Embryonic facial prominence (tissue), 1 donor: Measurements from ENCODE around the gene PDE4D.

Experiments
- DNase-seq: peaks from one replicate; pipeline ENCODE4 v3.0.0-alpha.2; 2016; ENCODE audit errors: extremely low spot score

PDE4D gene

DNA sequence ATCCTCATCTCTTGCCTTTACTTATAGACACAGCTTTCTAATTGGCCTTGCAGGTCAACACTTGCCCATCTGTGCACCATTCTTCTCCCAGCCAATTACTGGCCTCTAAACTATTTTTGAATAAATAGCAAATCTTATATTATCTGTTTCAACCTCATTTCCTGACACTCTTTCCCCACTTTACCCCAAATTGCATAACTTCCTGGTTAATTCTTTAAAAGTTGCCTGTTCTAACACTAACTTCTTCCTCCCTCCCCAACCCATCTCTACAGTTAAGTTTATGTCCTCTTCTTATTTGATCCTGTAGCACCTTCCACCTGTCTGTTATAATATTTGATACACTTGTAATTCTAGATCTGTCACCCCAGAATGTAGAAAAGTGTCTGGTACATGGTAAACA is 372.1 kb downstream of the PDE4D start:
- no peak for DNase-seq

DNA sequence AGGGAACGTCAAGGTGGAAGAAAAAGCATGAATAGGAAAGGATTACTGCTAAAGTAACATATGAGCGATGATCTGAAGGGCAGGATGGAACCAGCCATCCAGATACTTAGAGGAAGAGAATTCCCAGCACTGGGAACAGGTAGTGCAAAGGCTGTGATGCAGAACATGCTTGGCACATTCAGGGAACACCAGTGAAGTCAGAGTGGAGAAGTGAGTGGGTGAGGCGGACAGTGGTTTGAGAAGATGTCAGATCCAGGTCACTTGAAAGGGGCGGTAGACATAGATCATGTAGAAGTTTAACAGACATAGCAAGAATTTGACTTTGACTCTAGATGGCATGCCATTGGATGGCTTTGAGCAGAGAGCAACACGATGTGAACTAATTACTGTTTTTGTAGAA is 374.2 kb downstream of the PDE4D start:
- no peak for DNase-seq

DNA sequence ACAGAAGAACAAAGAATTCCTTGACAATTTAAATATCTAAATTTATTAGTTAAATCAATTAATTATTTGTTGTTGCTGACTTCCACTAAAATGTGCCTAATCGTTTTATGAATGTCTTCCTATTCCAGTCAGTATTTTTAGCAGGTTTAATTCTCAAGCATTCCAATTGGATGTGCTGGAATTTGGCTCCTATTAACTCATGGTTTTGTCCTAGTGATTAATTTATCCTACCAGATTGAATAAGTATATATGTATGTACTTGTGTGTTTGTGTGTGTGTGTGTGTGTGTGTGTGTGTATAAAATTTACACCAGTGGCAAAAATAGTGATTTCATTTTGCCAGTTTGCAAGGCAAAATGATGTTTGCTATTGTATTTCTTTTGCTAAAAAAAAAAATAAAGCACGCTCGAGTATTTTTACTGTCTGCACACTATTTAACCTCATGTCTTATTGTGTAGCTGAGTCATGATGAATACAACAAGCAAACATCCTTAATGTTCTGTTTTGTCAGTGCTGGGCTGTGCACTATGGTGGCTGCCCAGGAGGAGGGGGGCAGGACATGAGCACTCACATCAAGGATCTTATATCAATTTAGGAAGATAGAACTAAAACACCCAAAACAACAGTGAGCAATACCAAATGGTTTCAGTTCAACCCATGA is 375.5 kb downstream of the PDE4D start:
- DNase-seq: no peak

DNA sequence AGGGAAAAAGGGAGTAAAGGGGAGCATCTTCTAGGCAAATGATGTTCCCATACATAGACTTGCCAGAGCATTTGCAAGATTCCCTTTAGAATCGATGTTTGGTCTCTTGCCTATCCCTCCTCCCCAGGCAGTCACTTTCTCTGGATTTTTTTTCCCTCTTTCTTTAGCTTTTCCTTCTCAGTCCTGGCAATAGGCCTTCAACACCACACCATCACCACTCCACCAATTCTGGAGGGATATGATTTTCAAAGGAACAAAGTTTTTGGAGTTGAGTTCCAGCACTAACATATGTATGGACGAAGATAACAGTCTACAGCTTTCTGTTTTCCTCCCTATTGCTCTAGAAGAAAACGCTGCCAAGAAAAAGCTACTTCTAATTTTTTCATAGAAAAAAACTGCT is 377.4 kb downstream of the PDE4D start:
- no peak for DNase-seq

DNA sequence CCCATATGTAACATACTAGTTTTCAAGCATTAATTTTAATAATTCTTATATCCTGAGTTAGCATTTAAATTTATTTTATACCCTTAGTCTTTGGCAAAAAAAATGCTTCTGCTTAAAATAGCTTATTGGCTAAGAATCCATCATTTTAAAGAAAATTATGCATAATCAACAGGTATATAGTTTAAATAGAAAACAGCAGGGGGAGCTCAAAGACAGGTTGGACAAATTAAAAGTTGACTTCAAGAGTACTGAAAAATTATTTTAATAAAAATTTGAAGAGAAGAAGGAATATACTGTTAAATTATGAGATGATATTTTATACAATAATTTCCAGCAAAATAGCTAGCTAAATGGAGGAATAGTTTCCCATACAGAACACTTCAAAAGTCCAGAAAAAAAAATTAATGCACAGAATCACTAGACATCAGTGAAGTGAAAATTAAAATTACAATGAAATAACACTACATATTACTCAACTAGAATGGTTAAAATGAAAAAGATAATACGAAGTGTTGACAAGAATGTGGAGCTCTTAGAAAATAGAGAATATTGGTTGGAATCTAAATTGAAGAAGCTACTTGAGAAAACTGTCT is 387.1 kb downstream of the PDE4D start:
- peak; percentile 36 for DNase-seq

DNA sequence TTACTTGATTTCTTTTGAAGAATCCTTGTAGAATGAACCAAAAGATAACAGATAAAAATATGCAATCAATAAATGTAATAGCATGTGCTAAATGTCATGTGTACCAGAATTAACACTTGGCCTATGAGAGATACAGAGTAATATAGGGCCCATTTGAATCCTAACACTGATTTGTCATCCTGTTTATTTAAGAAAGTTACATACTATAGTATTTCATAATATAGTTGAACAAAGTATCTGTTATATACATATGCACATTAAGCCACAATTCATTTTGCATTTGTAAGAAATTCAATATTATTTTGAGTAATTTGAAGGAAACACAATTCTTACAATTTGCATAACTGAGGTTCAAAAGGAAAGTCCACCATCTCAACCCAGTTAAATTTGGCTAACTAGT is 389.5 kb downstream of the PDE4D start:
- no peak for DNase-seq

DNA sequence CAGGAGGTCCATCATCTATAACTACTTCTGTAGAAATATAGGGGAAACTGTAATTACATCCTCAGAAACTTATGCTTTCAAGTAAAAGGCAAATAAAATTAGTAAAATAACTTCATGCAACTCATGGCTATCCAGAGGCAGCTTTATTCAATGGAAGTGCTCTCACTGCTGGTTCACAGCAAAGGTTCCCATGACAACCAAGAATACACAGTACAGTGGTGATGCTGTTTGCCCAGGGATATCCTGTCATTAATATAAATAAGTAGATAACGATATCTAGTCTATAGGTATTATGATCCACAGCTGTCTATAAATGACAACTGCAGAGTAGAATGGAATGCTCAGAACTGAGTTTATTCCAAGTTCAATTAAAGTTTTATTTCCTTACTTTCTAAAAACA is 390.3 kb downstream of the PDE4D start:
- no peak for DNase-seq

DNA sequence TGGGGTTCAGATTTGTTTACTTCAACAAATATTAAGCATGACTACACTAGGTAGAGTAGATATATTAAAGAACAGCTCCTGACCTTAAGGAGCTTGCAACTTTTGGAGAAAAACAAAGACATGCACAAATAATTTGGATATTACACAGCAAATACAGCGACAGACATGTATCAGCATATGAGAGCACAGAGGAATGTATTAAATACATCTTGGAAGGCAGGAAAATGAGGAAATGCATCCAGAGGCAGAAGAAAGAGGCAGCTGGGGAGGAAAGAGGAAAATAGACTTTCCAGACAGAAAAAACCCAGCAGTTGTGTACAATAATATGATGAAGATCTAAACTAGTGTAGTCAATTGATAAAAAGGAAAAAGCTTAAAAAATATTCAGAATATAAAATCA is 392.2 kb downstream of the PDE4D start:
- DNase-seq: no peak

DNA sequence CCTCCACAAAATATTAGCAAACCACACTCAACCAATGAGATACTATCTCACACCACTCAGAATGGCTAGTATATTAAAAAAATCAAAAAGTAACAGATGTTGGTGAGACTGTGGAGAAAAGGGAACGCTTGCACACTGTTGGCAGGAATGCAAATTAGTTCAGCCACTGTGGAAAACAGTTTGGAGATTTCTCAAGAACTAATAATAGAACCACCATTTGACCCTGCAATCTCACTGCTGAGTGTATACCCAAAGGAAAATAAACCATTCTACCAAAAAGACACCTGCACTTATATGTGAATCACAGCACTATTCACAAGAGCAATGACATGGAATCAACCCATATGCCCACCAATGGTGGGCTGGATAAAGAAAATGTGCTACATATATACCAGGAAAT is 393.5 kb downstream of the PDE4D start:
- no peak for DNase-seq

DNA sequence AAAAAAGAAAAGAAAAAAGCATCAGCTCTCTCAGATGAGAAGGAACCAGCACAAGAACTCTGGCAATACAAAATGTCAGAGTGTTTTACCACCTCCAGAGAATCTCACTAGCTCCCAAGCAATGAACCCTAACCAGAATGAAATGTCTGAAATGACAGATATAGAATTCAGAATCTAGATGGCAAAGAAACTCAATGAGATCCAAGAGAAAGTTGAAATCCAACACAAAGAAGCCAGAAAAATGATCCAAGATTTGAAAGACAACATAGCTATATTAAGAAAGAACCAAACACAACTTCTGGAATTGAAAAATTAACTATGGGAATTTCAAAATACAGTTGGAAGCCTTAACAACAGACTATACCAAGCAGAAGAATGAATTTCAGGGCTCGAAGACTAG is 396.3 kb downstream of the PDE4D start:
- DNase-seq: no peak

DNA sequence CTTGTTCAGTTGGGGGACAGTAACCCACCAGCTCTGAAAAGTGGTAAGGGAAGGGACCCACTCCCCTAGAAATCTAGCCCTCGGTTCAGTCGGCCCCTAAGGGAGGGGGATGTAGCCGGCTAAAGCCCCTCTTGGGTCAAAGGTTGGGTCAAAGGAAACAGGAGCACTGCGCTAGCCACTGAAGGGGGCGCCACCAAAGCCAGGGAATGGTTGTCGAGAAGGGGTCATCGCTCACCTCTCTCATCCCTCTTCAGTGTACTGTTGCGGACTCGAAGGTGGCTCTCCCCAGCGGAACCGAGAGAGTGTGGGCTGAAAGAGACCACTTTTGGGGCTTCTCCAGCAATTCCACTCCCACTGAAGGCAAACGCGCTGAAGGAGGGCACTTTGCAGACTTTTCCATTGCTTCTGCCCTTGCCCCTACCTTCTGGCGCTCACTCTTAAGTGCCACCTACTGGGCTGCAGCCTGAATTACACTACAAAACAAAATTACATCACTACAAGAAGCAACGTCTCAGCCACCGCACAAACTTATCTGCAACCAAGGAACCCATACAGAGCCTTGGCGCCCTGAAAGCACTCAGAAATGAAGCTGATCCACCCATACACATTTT is 396.9 kb downstream of the PDE4D start:
- no peak for DNase-seq

DNA sequence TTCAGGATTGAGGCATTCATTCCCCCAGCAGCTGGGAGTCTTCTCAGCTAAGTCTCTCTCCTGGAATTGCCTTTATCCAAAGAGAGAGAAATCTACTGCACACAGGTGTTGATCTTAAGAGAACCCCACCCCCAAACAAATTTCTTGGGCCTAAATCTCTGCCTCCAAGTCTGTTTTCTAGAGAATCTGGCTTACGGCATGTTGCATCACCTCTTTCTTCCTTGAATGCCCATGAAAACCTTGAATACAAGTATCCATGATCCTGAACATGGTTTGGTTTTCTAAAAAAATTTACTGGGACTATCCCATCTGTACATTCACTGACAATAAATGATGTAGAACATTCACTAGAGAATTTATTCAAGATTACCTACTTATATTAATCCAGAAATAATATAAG is 401.6 kb downstream of the PDE4D start:
- DNase-seq: no peak

DNA sequence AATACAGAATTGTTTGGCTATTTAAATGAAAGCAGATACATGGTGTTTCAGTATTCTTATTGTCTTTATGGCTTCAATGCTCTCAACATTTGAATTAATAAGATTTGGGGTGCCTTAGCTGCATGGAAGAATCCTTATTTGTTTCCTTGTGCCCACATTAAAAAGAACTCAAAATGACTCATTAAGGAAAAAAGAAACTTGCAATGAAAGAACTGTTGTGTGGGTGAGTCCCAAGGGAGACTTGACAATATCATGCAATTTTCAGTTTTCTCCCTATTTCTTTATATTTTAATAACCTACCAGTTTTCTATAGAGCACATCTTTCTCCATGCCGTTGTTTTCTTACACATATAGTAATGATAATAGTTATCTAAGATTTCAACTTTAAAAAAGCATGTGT is 404.0 kb downstream of the PDE4D start:
- DNase-seq: no peak

DNA sequence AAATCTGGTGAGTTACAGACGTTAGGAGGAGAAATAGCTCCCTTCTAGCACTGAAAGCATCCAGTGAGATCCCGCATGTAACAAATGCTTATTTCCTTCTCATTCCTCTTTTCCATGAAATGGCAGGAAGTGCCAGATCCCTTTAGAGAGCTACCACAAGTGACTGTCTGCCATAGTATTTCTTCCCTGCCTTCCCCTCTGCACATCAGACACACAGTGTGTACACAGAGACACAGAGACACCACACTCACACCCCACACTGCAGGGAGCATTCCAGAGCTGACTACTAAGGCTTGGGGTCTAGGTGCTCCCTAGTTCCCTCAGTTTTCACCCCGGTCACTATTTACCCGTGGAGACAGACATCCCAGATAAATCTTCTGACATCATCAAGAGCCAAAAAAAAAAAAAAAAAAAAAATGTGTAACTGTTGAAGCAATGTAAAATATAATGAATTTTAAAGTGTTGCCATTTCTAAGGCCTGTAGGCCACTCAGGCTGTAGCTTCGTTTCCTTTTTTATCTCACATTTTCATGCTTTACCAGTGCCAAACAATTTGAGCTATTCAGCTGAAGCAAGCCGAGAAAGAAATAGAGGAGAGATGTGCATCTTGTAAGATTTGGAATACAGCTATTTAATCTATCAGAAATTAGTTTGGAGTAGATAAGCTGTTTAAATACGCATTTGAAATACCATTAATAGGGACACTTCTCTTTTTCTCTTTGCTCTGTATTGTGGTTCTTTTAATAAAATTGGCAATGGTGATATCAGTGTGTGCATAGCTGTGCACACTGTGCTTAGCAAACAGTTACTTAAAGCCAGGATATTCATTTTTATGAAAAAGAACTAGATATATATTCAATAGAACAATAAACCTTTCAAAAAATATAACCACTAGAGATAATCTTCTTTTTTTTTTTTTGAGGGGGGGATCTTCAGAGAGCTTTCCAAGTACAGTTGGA is 405.5 kb downstream of the PDE4D start:
- no peak for DNase-seq

DNA sequence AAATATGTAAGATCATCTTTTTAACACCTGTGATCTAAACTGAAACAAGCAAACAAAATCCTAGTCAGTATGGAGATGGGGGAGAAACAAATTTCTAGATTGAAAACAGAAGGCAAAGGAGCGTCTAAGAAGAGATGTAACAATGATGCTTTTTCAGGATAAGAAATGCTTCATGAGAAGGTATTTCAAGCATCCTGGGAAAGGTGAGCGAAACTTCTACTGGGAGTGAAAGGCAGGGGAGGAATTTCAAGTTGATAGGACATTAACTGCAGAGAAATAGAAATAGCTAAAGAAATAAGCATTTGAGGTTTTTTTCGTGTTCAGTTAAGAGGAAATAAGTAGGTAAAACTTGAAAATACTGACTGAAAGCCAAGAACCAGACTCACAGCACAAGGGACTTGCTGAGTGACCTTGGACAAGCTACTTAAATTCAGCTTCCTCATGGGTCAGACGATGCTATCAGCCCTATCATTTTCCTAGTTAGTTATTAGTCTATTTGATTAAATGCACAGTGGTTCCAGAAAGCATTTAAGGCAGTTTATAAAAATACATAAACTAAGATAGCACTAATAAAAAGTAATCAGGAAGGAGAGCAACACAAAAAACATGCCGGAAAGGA is 406.3 kb downstream of the PDE4D start:
- DNase-seq: no peak

DNA sequence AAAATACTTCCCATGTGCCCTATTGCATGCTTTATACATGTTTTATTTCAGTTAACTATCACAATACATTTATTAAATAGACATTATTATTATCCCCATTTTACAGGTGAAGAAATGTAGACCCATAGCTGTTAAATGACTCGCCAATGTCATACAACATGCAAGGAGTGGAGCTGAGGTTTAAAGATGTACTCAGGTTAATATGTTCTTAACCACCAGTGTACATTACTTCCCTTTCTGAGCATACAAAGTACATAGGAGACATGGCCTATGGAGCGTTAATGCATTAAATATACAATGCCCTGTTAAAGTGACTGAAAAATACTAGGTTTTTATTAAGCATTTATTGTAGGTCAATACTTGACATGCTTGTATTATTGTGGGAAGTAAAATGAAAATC is 407.0 kb downstream of the PDE4D start:
- no peak for DNase-seq

DNA sequence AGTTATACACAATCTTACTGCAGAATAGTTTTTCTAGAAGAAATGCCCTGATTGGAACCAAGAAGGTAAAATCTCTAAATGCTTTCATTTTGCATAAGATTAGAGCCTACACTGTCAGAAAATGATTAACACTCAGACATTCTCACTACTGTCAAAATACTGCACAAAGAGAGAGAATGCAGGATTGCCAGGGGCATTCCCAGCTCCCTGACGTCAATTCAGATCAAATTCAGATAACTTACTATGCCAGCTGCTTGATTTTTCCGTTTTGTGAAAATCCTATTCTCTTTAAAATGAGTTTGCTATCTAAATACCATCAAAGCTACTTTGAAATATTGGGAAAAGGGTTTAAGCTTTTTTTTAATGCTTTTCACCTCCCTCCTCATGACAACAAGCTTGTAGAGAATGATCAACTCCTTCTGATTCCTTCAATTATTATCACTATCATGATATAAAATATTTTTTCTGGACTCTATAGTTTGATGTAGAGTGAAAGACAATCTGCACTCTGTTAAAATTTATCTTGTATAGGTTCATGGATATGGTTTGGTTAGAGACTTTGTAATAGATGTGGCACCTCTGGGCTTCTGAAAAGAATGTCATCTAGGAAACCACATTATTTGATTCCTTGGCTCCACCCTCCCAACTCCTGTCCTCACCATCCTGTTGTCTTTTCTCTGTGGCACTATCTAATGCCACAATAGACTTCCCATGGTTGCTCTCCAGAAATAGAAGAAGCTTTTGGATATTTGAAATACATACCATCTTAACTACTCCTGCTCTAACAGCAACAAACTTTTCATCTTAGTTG is 407.7 kb downstream of the PDE4D start:
- DNase-seq: peak; percentile 23

DNA sequence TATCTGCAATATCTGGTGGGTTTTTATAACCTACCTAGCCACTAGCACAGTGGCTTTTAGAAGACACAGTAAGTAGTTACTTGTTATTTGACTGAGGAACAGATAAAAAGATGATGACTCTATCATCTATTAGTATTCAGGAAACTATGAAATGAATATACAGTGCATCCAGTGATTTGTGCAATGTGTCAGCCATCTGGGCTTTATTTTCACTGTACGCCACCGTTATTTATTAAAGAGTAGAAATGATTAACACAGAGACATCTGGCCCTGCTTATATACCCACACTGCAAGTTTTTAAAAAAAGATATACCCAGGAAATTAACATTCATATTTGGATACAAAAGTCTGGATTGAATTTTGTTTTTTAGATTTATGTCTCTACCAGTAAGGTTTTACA is 408.4 kb downstream of the PDE4D start:
- no peak for DNase-seq

DNA sequence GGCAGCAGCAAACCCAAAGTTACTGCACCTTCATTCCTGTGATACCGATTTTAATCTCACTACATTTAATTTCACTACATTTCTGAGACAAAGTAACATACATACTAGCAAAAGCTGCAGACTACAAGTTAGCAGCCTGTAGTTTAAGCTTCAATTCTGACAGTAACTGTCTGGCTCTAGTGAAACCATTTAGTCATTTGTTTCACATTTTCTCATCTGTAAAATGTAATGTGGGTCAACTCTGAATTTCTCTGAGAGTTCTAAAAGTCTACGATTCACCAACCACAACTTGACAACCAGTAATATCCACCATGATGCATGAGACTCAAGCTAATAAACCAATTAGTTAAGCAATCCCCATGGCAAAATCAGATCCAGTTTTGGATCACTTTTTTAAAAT is 408.9 kb downstream of the PDE4D start:
- no peak for DNase-seq

DNA sequence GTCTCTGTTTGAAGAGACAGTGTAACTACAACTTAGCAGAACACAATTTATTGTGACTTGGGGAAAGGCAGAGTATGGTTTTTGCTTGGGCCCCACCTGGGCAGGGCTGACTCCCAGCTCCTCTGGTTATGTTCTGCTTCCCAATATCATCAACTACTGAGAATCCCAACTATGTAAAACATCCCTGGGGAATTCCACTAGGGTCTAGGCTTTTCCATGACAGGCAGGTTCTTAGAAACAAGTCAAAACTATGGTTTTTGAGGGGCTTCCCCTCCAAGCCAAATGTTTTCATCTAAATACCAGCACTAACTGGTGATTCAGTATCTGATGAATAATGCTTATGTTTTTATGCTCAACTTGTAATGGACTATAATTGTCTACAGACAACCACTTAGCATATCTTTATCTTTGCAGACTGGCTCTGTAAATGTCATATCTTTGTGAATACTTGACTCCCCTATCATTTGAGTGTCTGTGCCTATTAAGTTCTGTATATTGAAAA is 409.5 kb downstream of the PDE4D start:
- DNase-seq: no peak

DNA sequence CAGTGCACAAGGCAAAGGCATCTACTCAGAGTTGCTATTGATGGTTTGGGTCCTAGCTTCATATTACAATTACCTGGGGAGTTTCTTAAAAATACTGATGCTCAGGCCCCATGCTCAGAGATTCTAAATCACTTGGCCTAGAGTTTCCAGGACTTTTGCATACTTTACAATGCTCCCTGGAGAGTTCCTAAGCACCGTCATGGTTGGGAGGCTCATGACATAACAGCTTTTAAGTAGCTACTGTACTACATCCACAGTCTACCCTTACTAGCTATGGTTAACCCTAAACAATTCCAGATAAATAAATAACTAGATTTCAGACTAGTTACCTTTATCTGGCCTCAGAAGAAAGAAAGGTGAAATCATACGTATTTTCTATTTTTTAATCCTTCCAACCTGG is 414.4 kb downstream of the PDE4D start:
- DNase-seq: no peak
